Ovary (tissue), 3 donors: ENCODE data around the gene GRIK3.

Experiments used
- POLR2A ChIP-seq: fragments of 450-650 bp; IDR thresholded peaks from one replicate; pipeline ENCODE4 v1.6.1; 2017; ENCODE audit warnings: antibody characterized with exemption, mild to moderate bottlenecking, moderate library complexity
- TF ChIP-seq, protein P1 (sequence below), 3 donors: fragments of 450-650 bp in 2 of 3; fragments of 200-600 bp in 1 of 3; IDR thresholded peaks; one replicate each; pipeline versions ENCODE4 v1.5.1 to v1.8.0; 2016 to 2022; ENCODE audit warnings: antibody characterized with exemption in 3 of 3, mild to moderate bottlenecking in 1 of 3
- donor health status: DM: no; HTN: no; CAD: no.

DNA sequence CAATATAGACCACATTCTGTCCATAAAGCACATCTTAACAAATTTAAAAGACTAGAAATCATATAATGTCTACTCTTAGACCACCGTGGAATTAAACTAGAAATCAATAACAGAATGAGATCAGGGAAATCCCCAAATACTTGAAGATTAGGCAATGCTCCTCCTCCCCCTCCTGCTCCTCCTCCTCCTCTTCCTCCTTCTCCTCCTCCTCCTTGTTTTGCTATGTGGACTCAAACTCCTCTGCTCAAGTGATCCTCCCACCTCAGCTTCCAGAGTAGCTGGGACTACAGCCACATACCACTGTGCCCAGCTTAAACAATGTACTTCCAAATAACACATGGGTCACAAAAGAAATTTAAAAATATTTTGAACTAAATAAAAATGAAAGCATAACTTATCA, 134.2 kb downstream of the GRIK3 start:
- TF ChIP-seq, protein P1, sequence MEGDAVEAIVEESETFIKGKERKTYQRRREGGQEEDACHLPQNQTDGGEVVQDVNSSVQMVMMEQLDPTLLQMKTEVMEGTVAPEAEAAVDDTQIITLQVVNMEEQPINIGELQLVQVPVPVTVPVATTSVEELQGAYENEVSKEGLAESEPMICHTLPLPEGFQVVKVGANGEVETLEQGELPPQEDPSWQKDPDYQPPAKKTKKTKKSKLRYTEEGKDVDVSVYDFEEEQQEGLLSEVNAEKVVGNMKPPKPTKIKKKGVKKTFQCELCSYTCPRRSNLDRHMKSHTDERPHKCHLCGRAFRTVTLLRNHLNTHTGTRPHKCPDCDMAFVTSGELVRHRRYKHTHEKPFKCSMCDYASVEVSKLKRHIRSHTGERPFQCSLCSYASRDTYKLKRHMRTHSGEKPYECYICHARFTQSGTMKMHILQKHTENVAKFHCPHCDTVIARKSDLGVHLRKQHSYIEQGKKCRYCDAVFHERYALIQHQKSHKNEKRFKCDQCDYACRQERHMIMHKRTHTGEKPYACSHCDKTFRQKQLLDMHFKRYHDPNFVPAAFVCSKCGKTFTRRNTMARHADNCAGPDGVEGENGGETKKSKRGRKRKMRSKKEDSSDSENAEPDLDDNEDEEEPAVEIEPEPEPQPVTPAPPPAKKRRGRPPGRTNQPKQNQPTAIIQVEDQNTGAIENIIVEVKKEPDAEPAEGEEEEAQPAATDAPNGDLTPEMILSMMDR (IDR thresholded peaks at IDR 0.05) = no peak
- TF ChIP-seq POLR2A = no peak
